ENCODE measurements around the gene FAM20B.
"Not testable (repeated sequence)": the region's sequence is repeated elsewhere in the genome, so short reads cannot be mapped to it uniquely, and the experiment has no call there.

Gene FAM20B

GRCh38 chr1:179031855-179032513 is 6.3 kb downstream of the FAM20B start:
- no peak overlapping the region for H4K8ac ChIP-seq (ENCODE audit: low read depth, low read length)
- H2BK120ac ChIP-seq (ENCODE audit: low read depth, low read length), result no peak overlapping the region
- H2AK5ac ChIP-seq (ENCODE audit: low read length), result no peak overlapping the region
- H2BK15ac ChIP-seq (replicated peaks; ENCODE audit: low read depth), result no peak overlapping the region
- H3K27me3 ChIP-seq (ENCODE audit: insufficient read depth, low read length, poor library complexity), result no peaks in the 10 kb centered on the region
- H3K79me2 ChIP-seq (ENCODE audit: control insufficient read depth, insufficient read depth, low read length), result peaks cover 40% of the 10 kb centered on the region
- no peak overlapping the region for H3K23ac ChIP-seq (ENCODE audit: low read length)
- H2BK5ac ChIP-seq (ENCODE audit: low read length), result no peak overlapping the region
- no peak overlapping the region for H3K56ac ChIP-seq (ENCODE audit: low read length)
- H3K4me1 ChIP-seq (ENCODE audit: control insufficient read depth, low read depth, low read length), result peaks cover 8% of the 10 kb centered on the region
- peak overlapping the region; percentile 28 for H3K18ac ChIP-seq (ENCODE audit: low read length)
- no peak overlapping the region for H3K27ac ChIP-seq (ENCODE audit: low read depth, low read length)
- no peak overlapping the region for H3K4me3 ChIP-seq (ENCODE audit: low read length)
- H4K5ac ChIP-seq (ENCODE audit: low read length), result no peak overlapping the region
- no peak overlapping the region for H3K9ac ChIP-seq (ENCODE audit: low read length)
- no peak overlapping the region for H3K4ac ChIP-seq (ENCODE audit: low read depth, low read length)
- no CpG with 5 or more reads among the region's 1 CpG for whole genome bisulfite sequencing (ENCODE audit: extremely low coverage, insufficient coverage, low lambda C conversion rate)
- H3K79me1 ChIP-seq (ENCODE audit: low read length), result peaks cover 13% of the 10 kb centered on the region
- no peaks in the 10 kb centered on the region for H3K36me3 ChIP-seq (ENCODE audit: control insufficient read depth, insufficient read depth, low read length)
- peak; percentile 28 for DNase-seq
- H3K4me2 ChIP-seq (ENCODE audit: low read length), result no peak overlapping the region

- Histone ChIP-seq H3K4me2 (ENCODE audit: low read length) (no peak overlapping the region), H3K18ac (ENCODE audit: low read length) (no peak overlapping the region), H3K27ac (ENCODE audit: low read depth, low read length) (no peak overlapping the region), H3K79me2 (ENCODE audit: control insufficient read depth, insufficient read depth, low read length) (peaks cover 36% of the 10 kb centered on the region), H3K23ac (ENCODE audit: low read length) (no peak overlapping the region), H3K79me1 (ENCODE audit: low read length) (peaks cover 14% of the 10 kb centered on the region), H4K5ac (ENCODE audit: low read length) (no peak overlapping the region), H2BK120ac (ENCODE audit: low read depth, low read length) (no peak overlapping the region), H3K9ac (ENCODE audit: low read length) (no peak overlapping the region), H3K4ac (ENCODE audit: low read depth, low read length) (no peak overlapping the region), H2BK15ac (replicated peaks; ENCODE audit: low read depth) (no peak overlapping the region), H3K56ac (ENCODE audit: low read length) (no peak overlapping the region), H3K4me3 (ENCODE audit: low read length) (no peak overlapping the region), H3K36me3 (ENCODE audit: control insufficient read depth, insufficient read depth, low read length) (no peaks in the 10 kb centered on the region), H3K4me1 (ENCODE audit: control insufficient read depth, low read depth, low read length) (peaks cover 3% of the 10 kb centered on the region), H3K27me3 (ENCODE audit: insufficient read depth, low read length, poor library complexity) (no peaks in the 10 kb centered on the region), H4K8ac (ENCODE audit: low read depth, low read length) (no peak overlapping the region), H2BK5ac (ENCODE audit: low read length) (no peak overlapping the region), H2AK5ac (ENCODE audit: low read length) (no peak overlapping the region)
- no CpG with 5 or more reads among the region's 1 CpG for WGBS (ENCODE audit: extremely low coverage, insufficient coverage, low lambda C conversion rate)
- DNase-seq, result no peak
Observed at GRCh38 chr1:179034720-179035119, 9.0 kb downstream of the FAM20B start.

- H3K4ac ChIP-seq (ENCODE audit: low read depth, low read length), result no peak overlapping the region
- H2BK120ac ChIP-seq (ENCODE audit: low read depth, low read length), result no peak overlapping the region
- no peaks in the 10 kb centered on the region for H3K36me3 ChIP-seq (ENCODE audit: control insufficient read depth, insufficient read depth, low read length)
- no peak overlapping the region for H3K56ac ChIP-seq (ENCODE audit: low read length)
- H3K79me2 ChIP-seq (ENCODE audit: control insufficient read depth, insufficient read depth, low read length), result peaks cover 32% of the 10 kb centered on the region
- H2BK15ac ChIP-seq (replicated peaks; ENCODE audit: low read depth), result no peak overlapping the region
- WGBS (ENCODE audit: extremely low coverage, insufficient coverage, low lambda C conversion rate), result no CpG with 5 or more reads among the region's 2 CpGs
- no peak overlapping the region for H2BK5ac ChIP-seq (ENCODE audit: low read length)
- DNase-seq, result no peak
- H3K4me2 ChIP-seq (ENCODE audit: low read length), result no peak overlapping the region
- H2AK5ac ChIP-seq (ENCODE audit: low read length), result no peak overlapping the region
- H3K18ac ChIP-seq (ENCODE audit: low read length), result no peak overlapping the region
- no peak overlapping the region for H3K4me3 ChIP-seq (ENCODE audit: low read length)
- no peak overlapping the region for H4K5ac ChIP-seq (ENCODE audit: low read length)
- no peak overlapping the region for H3K9ac ChIP-seq (ENCODE audit: low read length)
- no peak overlapping the region for H3K27ac ChIP-seq (ENCODE audit: low read depth, low read length)
- H3K79me1 ChIP-seq (ENCODE audit: low read length), result peaks cover 15% of the 10 kb centered on the region
- H3K23ac ChIP-seq (ENCODE audit: low read length), result no peak overlapping the region
- no peak overlapping the region for H4K8ac ChIP-seq (ENCODE audit: low read depth, low read length)
- no peaks in the 10 kb centered on the region for H3K4me1 ChIP-seq (ENCODE audit: control insufficient read depth, low read depth, low read length)
- no peaks in the 10 kb centered on the region for H3K27me3 ChIP-seq (ENCODE audit: insufficient read depth, low read length, poor library complexity)
Observed at GRCh38 chr1:179036844-179037465, 11.3 kb downstream of the FAM20B start.

- no peak overlapping the region for H3K9ac ChIP-seq (ENCODE audit: low read length)
- peaks cover 24% of the 10 kb centered on the region for H3K79me1 ChIP-seq (ENCODE audit: low read length)
- H3K4ac ChIP-seq (ENCODE audit: low read depth, low read length), result no peak overlapping the region
- H3K4me3 ChIP-seq (ENCODE audit: low read length), result no peak overlapping the region
- H3K4me1 ChIP-seq (ENCODE audit: control insufficient read depth, low read depth, low read length), result no peaks in the 10 kb centered on the region
- H3K27ac ChIP-seq (ENCODE audit: low read depth, low read length), result no peak overlapping the region
- no peak overlapping the region for H4K5ac ChIP-seq (ENCODE audit: low read length)
- no peak for DNase-seq
- H3K27me3 ChIP-seq (ENCODE audit: insufficient read depth, low read length, poor library complexity), result no peaks in the 10 kb centered on the region
- no peak overlapping the region for H3K4me2 ChIP-seq (ENCODE audit: low read length)
- no peak overlapping the region for H3K56ac ChIP-seq (ENCODE audit: low read length)
- H2AK5ac ChIP-seq (ENCODE audit: low read length), result no peak overlapping the region
- no peak overlapping the region for H3K23ac ChIP-seq (ENCODE audit: low read length)
- no peaks in the 10 kb centered on the region for H3K36me3 ChIP-seq (ENCODE audit: control insufficient read depth, insufficient read depth, low read length)
- peaks cover 31% of the 10 kb centered on the region for H3K79me2 ChIP-seq (ENCODE audit: control insufficient read depth, insufficient read depth, low read length)
- no peak overlapping the region for H2BK5ac ChIP-seq (ENCODE audit: low read length)
- H3K18ac ChIP-seq (ENCODE audit: low read length), result no peak overlapping the region
- no peak overlapping the region for H2BK120ac ChIP-seq (ENCODE audit: low read depth, low read length)
- no peak overlapping the region for H2BK15ac ChIP-seq (replicated peaks; ENCODE audit: low read depth)
- no peak overlapping the region for H4K8ac ChIP-seq (ENCODE audit: low read depth, low read length)
- no CpG with 5 or more reads among the region's 1 CpG for WGBS (ENCODE audit: extremely low coverage, insufficient coverage, low lambda C conversion rate)
Observed at GRCh38 chr1:179038528-179039281, 13.0 kb downstream of the FAM20B start.

GRCh38 chr1:179039502-179040174 is 13.9 kb downstream of the FAM20B start:
- H2BK15ac ChIP-seq (replicated peaks; ENCODE audit: low read depth); H3K4ac ChIP-seq (ENCODE audit: low read depth, low read length); H3K18ac ChIP-seq (ENCODE audit: low read length); H3K4me1 ChIP-seq (ENCODE audit: control insufficient read depth, low read depth, low read length); H4K8ac ChIP-seq (ENCODE audit: low read depth, low read length); H3K56ac ChIP-seq (ENCODE audit: low read length); DNase-seq; H3K36me3 ChIP-seq (ENCODE audit: control insufficient read depth, insufficient read depth, low read length); H2AK5ac ChIP-seq (ENCODE audit: low read length); H2BK120ac ChIP-seq (ENCODE audit: low read depth, low read length); H2BK5ac ChIP-seq (ENCODE audit: low read length); H3K27me3 ChIP-seq (ENCODE audit: insufficient read depth, low read length, poor library complexity); H3K27ac ChIP-seq (ENCODE audit: low read depth, low read length); H3K9ac ChIP-seq (ENCODE audit: low read length); H4K5ac ChIP-seq (ENCODE audit: low read length); H3K4me2 ChIP-seq (ENCODE audit: low read length); H3K4me3 ChIP-seq (ENCODE audit: low read length); H3K23ac ChIP-seq (ENCODE audit: low read length): not testable (repeated sequence)
- H3K79me2 ChIP-seq (ENCODE audit: control insufficient read depth, insufficient read depth, low read length), result peaks cover 25% of the 10 kb centered on the region
- H3K79me1 ChIP-seq (ENCODE audit: low read length), result peaks cover 22% of the 10 kb centered on the region
- no CpG with 5 or more reads among the region's 9 CpGs for WGBS (ENCODE audit: extremely low coverage, insufficient coverage, low lambda C conversion rate)

Data from mesendoderm (in vitro differentiated cells).